IMR-90 (cell line): ENCODE results near the gene SYNE1. TPM values are rescaled to one million over a fixed set of nuclear protein-coding genes. Genes with fewer than 3 reads are reported as not detected.

ENCODE experiments used
- ATAC-seq: fragments of 200-7000 bp; cut with Tn5 transposase; 2 replicates; pipeline ENCODE4 v1.9.1; 2020; ENCODE audit warnings: low read depth, mild to moderate bottlenecking, moderate library complexity
- Bru-seq: library from RNA; stranded (reverse); fragments of 400-500 nt; gene quantifications from one replicate; lab custom pipeline; 2021; lab: Mats Ljungman, UMichigan
- BruChase-seq, 2 experiments: library from RNA; stranded (reverse); fragments of 400-500 nt; gene quantifications; one replicate each; lab custom pipeline; 2021; lab: Mats Ljungman, UMichigan
- BruUV-seq: library from RNA; stranded (reverse); fragments of 400-500 nt; replicated peaks from 2 replicates; lab custom pipeline; 2021; lab: Mats Ljungman, UMichigan
- CTCF ChIA-PET: fragments of 300-600 bp; formaldehyde crosslinking; extraction: SDS; loops from one replicate; lab custom pipeline; 2021; ENCODE audit warnings: antibody characterized with exemption; lab: Yijun Ruan, JAX
- POLR2A ChIA-PET: fragments of 300-600 bp; sonication (Branson Sonifier 250); formaldehyde crosslinking; loops from one replicate; lab custom pipeline; 2022; ENCODE audit warnings: antibody characterized with exemption; ENCODE audit not compliant: unreplicated experiment; lab: Charles Lee
- DNase-seq: peaks from one replicate; pipeline ENCODE4 v3.0.0; 2013
- H2AFZ ChIP-seq: replicated peaks from 2 replicates; pipeline ENCODE3; 2013; ENCODE audit warnings: low read length, mild to moderate bottlenecking; ENCODE audit not compliant: poor library complexity
- H2AK5ac ChIP-seq: 2 replicates; pipeline ENCODE4 v1.6.1; 2013; ENCODE audit warnings: low read depth, low read length, inconsistent platforms
- H2AK9ac ChIP-seq: replicated peaks from 2 replicates; pipeline ENCODE3; 2013; ENCODE audit warnings: mild to moderate bottlenecking, low read depth, low read length, moderate library complexity; ENCODE audit not compliant: poor library complexity
- H2BK120ac ChIP-seq: 2 replicates; pipeline ENCODE4 v1.6.1; 2013; ENCODE audit warnings: low read depth, low read length, inconsistent platforms
- H2BK15ac ChIP-seq: 3 replicates; pipeline ENCODE4 v1.6.1; 2013; ENCODE audit warnings: low read depth, low read length, inconsistent platforms
- H2BK20ac ChIP-seq: 2 replicates; pipeline ENCODE4 v1.6.1; 2013; ENCODE audit warnings: low read depth, mild to moderate bottlenecking, inconsistent platforms, low read length, moderate library complexity
- H2BK5ac ChIP-seq: 2 replicates; pipeline ENCODE4 v1.6.1; 2013; ENCODE audit warnings: mild to moderate bottlenecking, low read depth, low read length, inconsistent platforms; ENCODE audit not compliant: poor library complexity, severe bottlenecking
- H3K14ac ChIP-seq: replicated peaks from 2 replicates; pipeline ENCODE4 v1.6.1; 2013; ENCODE audit warnings: low read depth, low read length, inconsistent platforms
- H3K18ac ChIP-seq: 2 replicates; pipeline ENCODE4 v1.6.1; 2013; ENCODE audit warnings: low read depth, low read length, control low read depth
- H3K23ac ChIP-seq: 2 replicates; pipeline ENCODE4 v1.6.1; 2013; ENCODE audit warnings: low read depth, low read length, inconsistent platforms
- H3K27ac ChIP-seq: 2 replicates; pipeline ENCODE4 v1.5.1; 2013; ENCODE audit warnings: mild to moderate bottlenecking, control low read depth, low read length; ENCODE audit not compliant: insufficient read depth
- H3K27me3 ChIP-seq: 2 replicates; pipeline ENCODE4 v1.6.1; 2013; ENCODE audit warnings: low read length; ENCODE audit not compliant: control insufficient read depth, insufficient read depth
- H3K36me3 ChIP-seq: 2 replicates; pipeline ENCODE4 v1.6.1; 2013; ENCODE audit warnings: low read length, mixed read lengths; ENCODE audit not compliant: control insufficient read depth, insufficient read depth
- H3K4ac ChIP-seq: 2 replicates; pipeline ENCODE4 v1.6.1; 2013; ENCODE audit warnings: low read depth, low read length, inconsistent platforms
- H3K4me1 ChIP-seq: 2 replicates; pipeline ENCODE4 v1.6.1; 2013; ENCODE audit warnings: low read length, mixed read lengths; ENCODE audit not compliant: control insufficient read depth, insufficient read depth
- H3K4me2 ChIP-seq: 2 replicates; pipeline ENCODE4 v1.6.1; 2013; ENCODE audit warnings: low read depth, mild to moderate bottlenecking, control low read depth, low read length, moderate library complexity
- H3K4me3 ChIP-seq: 2 replicates; pipeline ENCODE4 v1.5.1; 2013; ENCODE audit warnings: low read depth, mild to moderate bottlenecking, control low read depth, low read length, moderate library complexity; ENCODE audit not compliant: insufficient read depth
- H3K56ac ChIP-seq: 2 replicates; pipeline ENCODE4 v1.6.1; 2013; ENCODE audit warnings: low read length, inconsistent platforms; ENCODE audit not compliant: insufficient read depth; ENCODE audit errors: extremely low read depth
- H3K79me1 ChIP-seq, 2 experiments: 2 replicates each; pipeline ENCODE4 v1.6.1; 2013; ENCODE audit warnings: low read length in 2 of 2, inconsistent platforms in 1 of 2, low read depth in 1 of 2
- H3K9ac ChIP-seq: 2 replicates; pipeline ENCODE4 v1.6.1; 2013; ENCODE audit warnings: low read depth, low read length, control low read depth
- H3K9me1 ChIP-seq: 2 replicates; pipeline ENCODE4 v1.6.1; 2013; ENCODE audit warnings: low read length, inconsistent platforms; ENCODE audit not compliant: insufficient read depth
- H3K9me3 ChIP-seq: 2 replicates; pipeline ENCODE4 v1.6.1; 2013; ENCODE audit warnings: low read length; ENCODE audit not compliant: control insufficient read depth, insufficient read depth
- H4K20me1 ChIP-seq: 2 replicates; pipeline ENCODE4 v1.6.1; 2013; ENCODE audit warnings: low read length, inconsistent platforms; ENCODE audit not compliant: insufficient read depth
- H4K5ac ChIP-seq: 2 replicates; pipeline ENCODE4 v1.6.1; 2013; ENCODE audit warnings: mild to moderate bottlenecking, low read depth, low read length, control low read depth
- H4K8ac ChIP-seq, 2 experiments: 2 replicates each; pipeline ENCODE4 v1.6.1; 2013; ENCODE audit warnings: low read depth in 2 of 2, low read length in 2 of 2, control low read depth in 1 of 2, inconsistent platforms in 1 of 2
- H4K91ac ChIP-seq: 2 replicates; pipeline ENCODE4 v1.6.1; 2013; ENCODE audit warnings: low read depth, low read length, inconsistent platforms; ENCODE audit not compliant: insufficient read depth
- BHLHE40 ChIP-seq: fragments of 150-350 bp; IDR thresholded peaks from 2 replicates; pipeline ENCODE4 v1.6.1; 2016; ENCODE audit warnings: mild to moderate bottlenecking, low read depth, low read length
- CEBPB ChIP-seq: IDR thresholded peaks from 2 replicates; pipeline ENCODE4 v1.6.1; 2012; ENCODE audit warnings: low read depth, low read length, improper control_type of control experiment
- FOS ChIP-seq: fragments of 150-350 bp; IDR thresholded peaks from 2 replicates; pipeline ENCODE4 v1.6.1; 2016; ENCODE audit warnings: low read depth, low read length
- NFE2L2 ChIP-seq: fragments of 150-350 bp; IDR thresholded peaks from 2 replicates; pipeline ENCODE4 v1.6.1; 2016; ENCODE audit warnings: low read depth, mild to moderate bottlenecking, low read length
- POLR2A ChIP-seq: IDR thresholded peaks from 2 replicates; pipeline ENCODE4 v1.6.1; 2012; ENCODE audit warnings: mild to moderate bottlenecking, low read depth, low read length
- RAD21 ChIP-seq: IDR thresholded peaks from 2 replicates; pipeline ENCODE4 v1.6.1; 2012; ENCODE audit warnings: low read length, improper control_type of control experiment
- WGBS, 2 experiments: methylation state at CpG; one replicate each; pipeline versions ENCODE4 v1.1.5 to v1.1.7; 2013; ENCODE audit warnings: missing lambda C conversion rate in 2 of 2; ENCODE audit not compliant: insufficient read length in 1 of 2; ENCODE audit errors: extremely low coverage in 2 of 2; 5-methylcytosine and 5-hydroxymethylcytosine counted together
- dilution Hi-C: fragments of 300-500 bp; cut with HindIII; formaldehyde crosslinking; loops from one replicate; pipeline ENCODE4 v1.14.3; 2018; ENCODE audit warnings: low sequenced_read_pairs; ENCODE audit not compliant: unreplicated experiment
- in situ Hi-C: fragments of 300-500 bp; cut with MboI; formaldehyde crosslinking; loops from 3 replicates; pipeline ENCODE4 v1.14.3; 2019; ENCODE audit warnings: low sequenced_read_pairs, inconsistent platforms, mixed read lengths
- intact Hi-C: fragments of 100-400 bp; cut with micrococcal nuclease; formaldehyde crosslinking; loops from 2 replicates; pipeline ENCODE4 v1.10.0; 2022
- long read RNA-seq: library from polyadenylated mRNA; unstranded; transcript quantifications from one replicate; pipeline ENCODE4 v2.0.0, GENCODE V29; 2021; ENCODE audit not compliant: unreplicated experiment
- polyA plus RNA-seq, 3 experiments: library from polyadenylated mRNA; depleted of rRNA; stranded (reverse); fragments of >200 nt; gene quantifications; 2 replicates each; pipeline ENCODE4 v1.2.3, GENCODE V29; 2012; ENCODE audit warnings: low replicate concordance in 1 of 3
- total RNA-seq: library from RNA; depleted of rRNA; stranded (reverse); fragments of >200 nt; gene quantifications from 2 replicates; pipeline ENCODE4 v1.2.3, GENCODE V29; 2012; rRNA removed

SYNE1 gene, protein sequence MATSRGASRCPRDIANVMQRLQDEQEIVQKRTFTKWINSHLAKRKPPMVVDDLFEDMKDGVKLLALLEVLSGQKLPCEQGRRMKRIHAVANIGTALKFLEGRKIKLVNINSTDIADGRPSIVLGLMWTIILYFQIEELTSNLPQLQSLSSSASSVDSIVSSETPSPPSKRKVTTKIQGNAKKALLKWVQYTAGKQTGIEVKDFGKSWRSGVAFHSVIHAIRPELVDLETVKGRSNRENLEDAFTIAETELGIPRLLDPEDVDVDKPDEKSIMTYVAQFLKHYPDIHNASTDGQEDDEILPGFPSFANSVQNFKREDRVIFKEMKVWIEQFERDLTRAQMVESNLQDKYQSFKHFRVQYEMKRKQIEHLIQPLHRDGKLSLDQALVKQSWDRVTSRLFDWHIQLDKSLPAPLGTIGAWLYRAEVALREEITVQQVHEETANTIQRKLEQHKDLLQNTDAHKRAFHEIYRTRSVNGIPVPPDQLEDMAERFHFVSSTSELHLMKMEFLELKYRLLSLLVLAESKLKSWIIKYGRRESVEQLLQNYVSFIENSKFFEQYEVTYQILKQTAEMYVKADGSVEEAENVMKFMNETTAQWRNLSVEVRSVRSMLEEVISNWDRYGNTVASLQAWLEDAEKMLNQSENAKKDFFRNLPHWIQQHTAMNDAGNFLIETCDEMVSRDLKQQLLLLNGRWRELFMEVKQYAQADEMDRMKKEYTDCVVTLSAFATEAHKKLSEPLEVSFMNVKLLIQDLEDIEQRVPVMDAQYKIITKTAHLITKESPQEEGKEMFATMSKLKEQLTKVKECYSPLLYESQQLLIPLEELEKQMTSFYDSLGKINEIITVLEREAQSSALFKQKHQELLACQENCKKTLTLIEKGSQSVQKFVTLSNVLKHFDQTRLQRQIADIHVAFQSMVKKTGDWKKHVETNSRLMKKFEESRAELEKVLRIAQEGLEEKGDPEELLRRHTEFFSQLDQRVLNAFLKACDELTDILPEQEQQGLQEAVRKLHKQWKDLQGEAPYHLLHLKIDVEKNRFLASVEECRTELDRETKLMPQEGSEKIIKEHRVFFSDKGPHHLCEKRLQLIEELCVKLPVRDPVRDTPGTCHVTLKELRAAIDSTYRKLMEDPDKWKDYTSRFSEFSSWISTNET (N-terminal part only)
- total RNA-seq = 159 and 163 TPM in 2 replicates
- 29.1 and 34.1 TPM in 2 replicates for polyA plus RNA-seq (2012; rRNA removed)
- 16.0 and 16.3 TPM in 2 replicates for polyA plus RNA-seq (2012; cell fraction: cytosol; rRNA removed)
- 41.5 and 62.7 TPM in 2 replicates for polyA plus RNA-seq (2012; cell fraction: nucleus; rRNA removed; ENCODE audit: low replicate concordance)
- percentile 78 among the genes with signal in this experiment for Bru-seq, nascent RNA
- percentile 69 among the genes with signal in this experiment for BruChase-seq, experiment 1, labeled RNA remaining after a 6-hour chase
- percentile 74 among the genes with signal in this experiment for BruChase-seq, experiment 2, labeled RNA remaining after a 2-hour chase
- long read RNA-seq, partial matches to known transcripts = 3 of 10 reads
- long read RNA-seq, other reads (novel, unspliced or antisense) = 6 of 10 reads

DNA sequence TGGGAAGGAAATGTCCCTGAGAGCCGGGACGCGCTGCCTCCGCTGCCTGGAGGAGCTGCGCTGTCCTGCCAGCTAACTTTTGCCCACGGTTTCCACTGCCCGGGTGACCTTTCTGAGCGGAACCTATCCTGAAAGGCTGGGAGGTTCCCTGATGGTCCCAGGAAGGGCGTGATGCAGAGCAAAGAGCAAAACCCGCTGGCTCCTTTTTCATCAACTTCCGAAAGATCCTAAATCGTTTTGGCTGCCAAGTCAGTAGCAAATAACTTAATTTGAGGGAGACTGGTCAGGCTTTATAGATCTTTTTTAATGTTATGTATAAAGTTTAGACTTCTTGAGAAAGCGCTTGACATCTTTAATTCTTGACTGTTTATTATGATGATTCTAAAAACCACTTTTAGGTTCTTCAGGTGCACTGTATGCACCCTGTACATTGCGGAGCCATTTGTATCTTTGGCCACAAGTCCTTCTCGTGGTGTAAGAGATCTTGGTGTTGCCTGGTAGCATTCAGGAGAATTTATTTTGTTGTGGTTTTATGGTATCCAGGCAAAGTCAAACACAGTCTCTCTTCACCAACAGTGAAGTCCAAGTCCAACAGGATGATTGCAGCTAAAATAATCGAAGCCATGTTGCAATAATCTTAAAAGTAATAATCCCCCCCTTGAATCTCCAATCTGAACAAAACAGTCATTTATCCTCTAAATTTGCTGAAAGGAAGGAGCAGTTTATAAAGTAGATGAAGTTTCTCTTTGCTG, at the start of gene SYNE1:
SYNE1 (minus strand) TSS at position 67 of the 752 bp plus-strand sequence. CDS start 9,031 bp downstream, outside the sequence.
- ChIA-PET POLR2A (no interaction called here), CTCF (interaction anchor here (0.6 kb wide), 1 partner anchor 81 kb away, joined by 3 read pairs; no protein-coding TSS in a partner anchor)
- peak within 1 kb of the TSS; percentile 80 for H3K14ac ChIP-seq
- peak within 1 kb of the TSS; percentile 39; the same call in 1 of the 2 replicates for H2BK20ac ChIP-seq
- DNase-seq = peak; percentile 59
- peak within 1 kb of the TSS; percentile 47 for H3K27ac ChIP-seq
- H2BK5ac ChIP-seq = peak within 1 kb of the TSS; percentile 73
- TF ChIP-seq POLR2A (no peak), BHLHE40 (no peak), RAD21 (no peak), NFE2L2 (no peak), FOS (no peak), CEBPB (peak; percentile 75)
- H4K8ac ChIP-seq = peak within 1 kb of the TSS; percentile 43 to 72; a peak in 2 of 4 replicates
- H3K56ac ChIP-seq = peak within 1 kb of the TSS; percentile 52; the same call in 1 of the 2 replicates
- intact Hi-C loops (loop anchor here (5.0 kb wide), 1 partner anchor 65 kb away; no protein-coding TSS in a partner anchor), in situ Hi-C loops (no loop called here), dilution Hi-C loops (no loop called here)
- BruUV-seq = no TSS peak
- H3K79me1 ChIP-seq = peaks cover 10 to 12% of the 10 kb centered on the region in 2 experiments
- no peaks in the 10 kb centered on the region for H3K27me3 ChIP-seq
- H3K18ac ChIP-seq = peak within 1 kb of the TSS; percentile 22; the same call in 1 of the 2 replicates
- H3K9me1 ChIP-seq = no peaks in the 10 kb centered on the region
- H2AK5ac ChIP-seq = peak within 1 kb of the TSS; percentile 77
- no peak within 1 kb of the TSS; the same call in 1 of the 2 replicates for H4K5ac ChIP-seq
- no peaks in the 10 kb centered on the region for H4K20me1 ChIP-seq
- H3K9ac ChIP-seq = peak within 1 kb of the TSS; percentile 83
- H3K4me3 ChIP-seq = peak within 1 kb of the TSS; percentile 73
- peaks cover 6% of the 10 kb centered on the region for H3K4me1 ChIP-seq
- H2BK120ac ChIP-seq = peak within 1 kb of the TSS; percentile 66
- peak within 1 kb of the TSS; percentile 93 for H3K23ac ChIP-seq
- peak; percentile 36 for ATAC-seq
- peak within 1 kb of the TSS; percentile 86 for H2AFZ ChIP-seq
- H2AK9ac ChIP-seq = peak within 1 kb of the TSS; percentile 63
- 0% methylated on average over 3 of the region's 16 CpGs; no CpG with 5 or more reads in 1 of the 2 experiments for WGBS, 2 experiments
- H3K4ac ChIP-seq = peak within 1 kb of the TSS; percentile 66
- H2BK15ac ChIP-seq = 0 out of 3 replicates have a peak within 1 kb of the TSS, but pooled peaks have one; percentile 27
- peak within 1 kb of the TSS; percentile 95 for H3K4me2 ChIP-seq
- H3K36me3 ChIP-seq = no peaks in the 10 kb centered on the region
- H3K9me3 ChIP-seq = no peaks in the 10 kb centered on the region
- H4K91ac ChIP-seq = peak within 1 kb of the TSS; percentile 64
